K562 (cell line): Measurements from ENCODE around the gene RECK. TPM values are rescaled to one million over a fixed set of nuclear protein-coding genes. Genes with fewer than 3 reads are reported as not detected.

Experiments
- ATAC-seq: fragments of 200-7000 bp; cut with Tn5 transposase; 3 replicates; pipeline ENCODE4 v1.9.1; 2020; ENCODE audit warnings: moderate library complexity
- BruUV-seq: library from RNA; stranded (reverse); fragments of 400-500 nt; replicated peaks from 2 replicates; lab custom pipeline; 2021; lab: Mats Ljungman, UMichigan
- CTCF ChIA-PET: fragments of 300-600 bp; formaldehyde crosslinking; extraction: SDS; loops from one replicate; lab custom pipeline; 2021; ENCODE audit warnings: low intra/inter-chr PET ratio; lab: Yijun Ruan, JAX
- POLR2A ChIA-PET: fragments of 300-600, 350-650 bp; sonication (Branson Sonifier 250); formaldehyde crosslinking; extraction: SDS; loops from one replicate; lab custom pipeline; 2021; ENCODE audit warnings: antibody characterized with exemption, inconsistent platforms; lab: Yijun Ruan, JAX
- DNase-seq, 4 experiments: peaks; one replicate each; pipeline versions ENCODE4 v3.0.0 to v3.0.0-alpha.2; 2011 to 2018; ENCODE audit warnings: low spot score in 3 of 4, mixed read lengths in 3 of 4; ENCODE audit errors: extremely low read depth in 1 of 4
- FAIRE-seq: peaks from 2 replicates; lab custom pipeline; 2011; peaks lifted over from hg19 to GRCh38; lab: Jason Lieb, UNC
- H2AFZ ChIP-seq: 2 replicates; pipeline ENCODE4 v1.6.0; 2011; ENCODE audit warnings: low read depth, low read length, control low read depth, inconsistent platforms
- H3K27ac ChIP-seq: fragments of 200-600 bp; 3 replicates; pipeline ENCODE4 v1.8.0; 2011; ENCODE audit warnings: low read depth, mild to moderate bottlenecking, control low read depth, inconsistent platforms, low read length, moderate library complexity, mixed read lengths; ENCODE audit errors: extremely low read depth
- H3K27me3 ChIP-seq, 2 experiments: fragments of 300-600 bp in 1 of 2; 2 replicates in 1 of 2; 3 replicates in 1 of 2; pipeline versions ENCODE4 v1.6.0 to v1.8.0; 2011; ENCODE audit warnings: inconsistent platforms in 2 of 2, low read length in 2 of 2, mild to moderate bottlenecking in 1 of 2, mixed read lengths in 1 of 2, moderate library complexity in 1 of 2; ENCODE audit not compliant: control insufficient read depth in 2 of 2, insufficient read depth in 2 of 2
- H3K36me3 ChIP-seq: fragments of 300-600 bp; 3 replicates; pipeline ENCODE4 v1.8.0; 2011; ENCODE audit warnings: mild to moderate bottlenecking, low read length, inconsistent platforms; ENCODE audit not compliant: control insufficient read depth, insufficient read depth
- H3K4me1 ChIP-seq, 2 experiments: fragments of 200-600 bp in 1 of 2; replicated peaks in 1 of 2; 2 replicates in 1 of 2; 3 replicates in 1 of 2; pipeline versions ENCODE4 v1.5.1 to v1.8.0; 2011; ENCODE audit warnings: inconsistent platforms in 2 of 2, low read length in 2 of 2, mild to moderate bottlenecking in 1 of 2, mixed read lengths in 1 of 2, moderate library complexity in 1 of 2; ENCODE audit not compliant: control insufficient read depth in 2 of 2, insufficient read depth in 2 of 2
- H3K4me2 ChIP-seq: 2 replicates; pipeline ENCODE4 v1.6.1; 2011; ENCODE audit warnings: low read length, control low read depth, inconsistent platforms, mixed read lengths; ENCODE audit not compliant: insufficient read depth
- H3K4me3 ChIP-seq: fragments of 200-600 bp; sonication (generic), shearing (Covaris generic); 2 replicates; pipeline ENCODE4 v1.5.1; 2016; ENCODE audit warnings: control low read depth, inconsistent platforms
- H3K79me2 ChIP-seq: fragments of 200-600 bp; 3 replicates; pipeline ENCODE4 v1.8.0; 2011; ENCODE audit warnings: low read length, inconsistent platforms; ENCODE audit not compliant: control insufficient read depth, insufficient read depth
- H3K9ac ChIP-seq, 2 experiments: 2 replicates each; pipeline versions ENCODE4 v1.6.0 to v1.6.1; 2011; ENCODE audit warnings: low read depth in 2 of 2, low read length in 2 of 2, control low read depth in 1 of 2, inconsistent platforms in 1 of 2, mild to moderate bottlenecking in 1 of 2, mixed read lengths in 1 of 2; ENCODE audit not compliant: insufficient read depth in 1 of 2
- H3K9me1 ChIP-seq: one replicate; pipeline ENCODE4 v1.6.0; 2011; ENCODE audit warnings: inconsistent platforms, mild to moderate bottlenecking, low read length, moderate library complexity; ENCODE audit not compliant: control insufficient read depth, insufficient read depth
- H3K9me3 ChIP-seq: replicated peaks from 2 replicates; pipeline ENCODE4 v1.5.1; 2011; ENCODE audit warnings: low read depth, low read length, inconsistent platforms; ENCODE audit not compliant: control insufficient read depth, insufficient read depth
- H4K20me1 ChIP-seq: replicated peaks from 2 replicates; pipeline ENCODE4 v1.6.1; 2011; ENCODE audit warnings: low read length, inconsistent platforms, mixed read lengths; ENCODE audit not compliant: control insufficient read depth, insufficient read depth
- FOXP1 ChIP-seq: sonication (generic); formaldehyde crosslinking; IDR thresholded peaks from 2 replicates; pipeline ENCODE4 v1.8.0; 2022; ENCODE audit warnings: mild to moderate bottlenecking, missing genetic modification reagents
- GATAD2B ChIP-seq: fragments of 450-650 bp; IDR thresholded peaks from 2 replicates; pipeline ENCODE4 v1.6.1; 2017; ENCODE audit warnings: mild to moderate bottlenecking, borderline replicate concordance
- HIVEP1 ChIP-seq: fragments of 250-450 bp; sonication (Bioruptor Pico); IDR thresholded peaks from 2 replicates; pipeline ENCODE4 v1.4.0; 2020; ENCODE audit warnings: mild to moderate bottlenecking
- RHOXF2B ChIP-seq: fragments of 250-450 bp; sonication (Bioruptor Pico); conservative IDR thresholded peaks from 2 replicates; pipeline ENCODE4 v1.5.1; 2021
- WGBS: fragments of 100-300 bp; shearing (Covaris generic); methylation state at CpG from one replicate; pipeline ENCODE4 v1.1.6; 2016; ENCODE audit warnings: low coverage, mixed read lengths; ENCODE audit not compliant: insufficient coverage; ENCODE audit errors: missing lambda C conversion rate; 5-methylcytosine and 5-hydroxymethylcytosine counted together
- in situ Hi-C: fragments of 300-500 bp; cut with MboI; formaldehyde crosslinking; loops from 4 replicates; pipeline ENCODE4 v1.15.0; 2018; ENCODE audit warnings: inconsistent platforms, mixed read lengths
- intact Hi-C: fragments of 100-400 bp; cut with micrococcal nuclease; formaldehyde crosslinking; loops from 2 replicates; pipeline ENCODE4 v1.14.2; 2022
- polyA plus RNA-seq, 8 experiments: library from polyadenylated mRNA; depleted of rRNA in 4 of 8; stranded (reverse) in 5 of 8; unstranded in 3 of 8; fragments of >200 nt; fragmentation: Nextera tagmentation in 2 of 8; fragmentation: Illumina TruSeq in 1 of 8; extraction: Ambion mirVana in 2 of 8; extraction: Trizol in 1 of 8; gene quantifications; 2 replicates each; pipeline versions ENCODE4 v1.2.1 to v1.2.3, GENCODE V29; 2011 to 2014; ENCODE audit warnings: inconsistent platforms in 1 of 8, missing spikeins in 1 of 8
- total RNA-seq, 7 experiments: library from RNA; depleted of rRNA in 6 of 7; stranded (reverse); fragments of >200 nt in 6 of 7; fragmentation: Illumina TruSeq in 2 of 7; extraction: Trizol in 2 of 7; gene quantifications; 2 replicates each; pipeline versions ENCODE4 v1.2.1 to v1.2.3, GENCODE V29; 2011 to 2021; ENCODE audit warnings: low replicate concordance in 1 of 7
- TF ChIP-seq, protein P1 (sequence below): sonication (generic); formaldehyde crosslinking; IDR thresholded peaks from 2 replicates; pipeline ENCODE4 v1.8.1; 2023; ENCODE audit warnings: mild to moderate bottlenecking, missing genetic modification reagents, moderate library complexity

The RECK gene
- total and polyA plus RNA-seq, 9 of the 15 experiments (the other 6 are each of a cell fraction or from before 2014, with no cell fraction given), result 0.04 to 0.36 (median 0.16) TPM

DNA sequence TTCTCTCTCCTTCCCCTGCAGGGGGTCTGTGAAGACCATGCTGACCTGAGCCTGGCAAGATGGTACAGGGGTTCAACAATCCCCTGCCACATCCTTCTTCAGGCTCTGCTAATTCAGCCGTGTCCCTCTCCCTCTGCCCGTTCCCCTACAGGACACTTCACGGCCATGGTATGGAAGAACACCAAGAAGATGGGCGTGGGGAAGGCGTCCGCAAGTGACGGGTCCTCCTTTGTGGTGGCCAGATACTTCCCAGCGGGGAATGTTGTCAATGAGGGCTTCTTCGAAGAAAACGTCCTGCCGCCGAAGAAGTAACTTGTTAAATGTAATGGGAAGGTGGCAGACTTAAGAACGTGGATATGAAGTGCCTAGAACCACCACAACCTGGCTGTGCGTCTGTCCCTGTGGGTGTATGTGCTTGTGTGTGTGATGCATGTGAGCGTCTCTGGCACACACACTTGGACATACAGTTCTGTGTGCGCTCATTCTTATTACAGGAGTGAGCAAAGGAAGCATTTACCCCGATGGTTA is 125.6 kb downstream of the RECK start:
- no peaks in the 10 kb centered on the region for H3K36me3 ChIP-seq
- in situ Hi-C loops (no loop called here), intact Hi-C loops (no loop called here)
- FAIRE-seq (no peak), DNase-seq (no peak), ATAC-seq (no peak)
- no peaks in the 10 kb centered on the region for H3K9me1 ChIP-seq
- H3K79me2 ChIP-seq, result no peaks in the 10 kb centered on the region
- H3K27ac ChIP-seq, result no peak overlapping the region
- H3K27me3 ChIP-seq, result no peaks in the 10 kb centered on the region
- no peak overlapping the region for H3K4me3 ChIP-seq
- ChIA-PET POLR2A (no interaction called here), CTCF (no interaction called here)
- no peak overlapping the region for H3K9ac ChIP-seq
- no peaks in the 10 kb centered on the region for H4K20me1 ChIP-seq
- WGBS, result 42% methylated on average over 14 of the region's 17 CpGs
- no peak overlapping the region for H3K4me2 ChIP-seq
- H2AFZ ChIP-seq, result no peak overlapping the region
- BruUV-seq, result no TSS peak
- no peaks in the 10 kb centered on the region for H3K9me3 ChIP-seq
- H3K4me1 ChIP-seq, result peaks cover 3 to 16% of the 10 kb centered on the region in 2 experiments; a peak in 3 of 5 replicates
- no peak for TF ChIP-seq HIVEP1 (CRISPR knock-in tag)
- no peak for TF ChIP-seq GATAD2B
- TF ChIP-seq, protein P1, sequence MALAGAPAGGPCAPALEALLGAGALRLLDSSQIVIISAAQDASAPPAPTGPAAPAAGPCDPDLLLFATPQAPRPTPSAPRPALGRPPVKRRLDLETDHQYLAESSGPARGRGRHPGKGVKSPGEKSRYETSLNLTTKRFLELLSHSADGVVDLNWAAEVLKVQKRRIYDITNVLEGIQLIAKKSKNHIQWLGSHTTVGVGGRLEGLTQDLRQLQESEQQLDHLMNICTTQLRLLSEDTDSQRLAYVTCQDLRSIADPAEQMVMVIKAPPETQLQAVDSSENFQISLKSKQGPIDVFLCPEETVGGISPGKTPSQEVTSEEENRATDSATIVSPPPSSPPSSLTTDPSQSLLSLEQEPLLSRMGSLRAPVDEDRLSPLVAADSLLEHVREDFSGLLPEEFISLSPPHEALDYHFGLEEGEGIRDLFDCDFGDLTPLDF (CRISPR knock-in tag), result no peak
- TF ChIP-seq FOXP1 (CRISPR knock-in tag), result no peak
- TF ChIP-seq RHOXF2B (CRISPR knock-in tag), result no peak
- TF ChIP-seq, all 486 proteins: peak for 0
